ENCODE data around the gene TARBP1. TPM values are rescaled to one million over a fixed set of nuclear protein-coding genes. Genes with fewer than 3 reads are reported as not detected.
"Not testable (repeated sequence)": the region's sequence is repeated elsewhere in the genome, so short reads cannot be mapped to it uniquely, and the experiment has no call there.

Gene TARBP1
- total RNA-seq, 2 experiments from 2014 or later: 38.4 to 39.6 TPM

- CTCF ChIA-PET: no interaction called here
- POLR2A ChIA-PET: no interaction called here
These were observed 107.6 kb downstream of the TARBP1 start for GRCh38 chr1:234371414-234371813.

- ChIA-PET POLR2A (no interaction called here), CTCF (no interaction called here)
These were observed 109.2 kb downstream of the TARBP1 start for GRCh38 chr1:234369784-234370183.

GRCh38 chr1:234369033-234369430, 109.9 kb downstream of the TARBP1 start:
- POLR2A ChIA-PET: no interaction called here
- CTCF ChIA-PET: no interaction called here

GRCh38 chr1:234368320-234369032, 110.5 kb downstream of the TARBP1 start:
- CTCF ChIA-PET: no interaction called here
- POLR2A ChIA-PET: no interaction called here

GRCh38 chr1:234362558-234362957, 116.4 kb downstream of the TARBP1 start:
- ChIA-PET POLR2A (no interaction called here), CTCF (no interaction called here)

GRCh38 chr1:234361102-234361603, 117.8 kb downstream of the TARBP1 start:
- ChIA-PET POLR2A (no interaction called here), CTCF (interaction anchor here (0.6 kb wide), 1 partner anchor 142 kb away, joined by 5 read pairs; no protein-coding TSS in a partner anchor)

- POLR2A ChIA-PET: interaction anchor here (1.0 kb wide), 1 partner anchor 15 kb away, joined by 5 read pairs; the partner anchor contains the start of gene COA6
- CTCF ChIA-PET: interaction anchor here (1.3 kb wide), 1 partner anchor 20 kb away, joined by 4 read pairs; no protein-coding TSS in a partner anchor
These were observed 121.1 kb downstream of the TARBP1 start for GRCh38 chr1:234357831-234358230.

- POLR2A ChIA-PET: interaction anchor here (0.6 to 1.3 kb wide), 5 partner anchors 17 to 768 kb away, joined by 3 to 8 read pairs (median 5); partner anchors contain the start of gene COA6
- CTCF ChIA-PET: not testable (repeated sequence)
These were observed 122.2 kb downstream of the TARBP1 start for GRCh38 chr1:234356615-234357269.

GRCh38 chr1:234355782-234356510, 123.0 kb downstream of the TARBP1 start:
- ChIA-PET CTCF (no interaction called here), POLR2A (interaction anchor here (0.6 to 1.3 kb wide), 3 partner anchors 18 to 768 kb away, joined by 3 to 8 read pairs (median 5); partner anchors contain the start of gene COA6)

- ChIA-PET POLR2A (no interaction called here), CTCF (no interaction called here)
These were observed 130.0 kb downstream of the TARBP1 start for GRCh38 chr1:234348964-234349363.

GRCh38 chr1:234345237-234345636, 133.7 kb downstream of the TARBP1 start:
- ChIA-PET CTCF (no interaction called here), POLR2A (no interaction called here)

- CTCF ChIA-PET: no interaction called here
These were observed 136.2 kb downstream of the TARBP1 start for GRCh38 chr1:234342774-234343173.

More at GRCh38 chr1:234342774-234343173, 136.2 kb downstream of the TARBP1 start:
- POLR2A ChIA-PET: no interaction called here

Other genes with a start within 250 kb of the TARBP1 start
- 10 to 100 TPM; 51.8 to 51.9 TPM for gene COA6, start 105.7 kb downstream of the TARBP1 start, total RNA-seq
- 10 to 100 TPM; 87.4 to 90.5 TPM for gene IRF2BP2, start 131.0 kb upstream of the TARBP1 start, total RNA-seq